HepG2 (cell line): ENCODE results near the gene NAALADL1. TPM values are rescaled to one million over a fixed set of nuclear protein-coding genes. Genes with fewer than 3 reads are reported as not detected.

Experiments used
- ADNP ChIP-seq: sonication (generic); formaldehyde crosslinking; IDR thresholded peaks from 2 replicates; pipeline ENCODE4 v1.4.0; 2020; ENCODE audit warnings: missing genetic modification reagents
- ESRRA ChIP-seq: sonication (generic); formaldehyde crosslinking; IDR thresholded peaks from 2 replicates; pipeline ENCODE4 v1.5.1; 2020; ENCODE audit warnings: mild to moderate bottlenecking, low read depth, missing genetic modification reagents
- MEIS1 ChIP-seq: sonication (generic); formaldehyde crosslinking; IDR thresholded peaks from 2 replicates; pipeline ENCODE4 v1.9.0; 2021; ENCODE audit warnings: mild to moderate bottlenecking, missing genetic modification reagents, moderate library complexity, borderline replicate concordance
- RFX5 ChIP-seq: IDR thresholded peaks from 2 replicates; pipeline ENCODE4 v1.6.1; 2011; ENCODE audit warnings: low read depth, low read length, improper control_type of control experiment
- SOX6 ChIP-seq, 2 experiments: fragments of 450-650 bp in 1 of 2; sonication (generic) in 1 of 2; formaldehyde crosslinking in 1 of 2; IDR thresholded peaks; 2 replicates each; pipeline versions ENCODE4 v1.4.0 to v1.6.1; 2017 to 2020; ENCODE audit warnings: antibody characterized with exemption in 1 of 2, mild to moderate bottlenecking in 1 of 2, missing genetic modification reagents in 1 of 2
- ZNF10 ChIP-seq: sonication (generic); formaldehyde crosslinking; IDR thresholded peaks from 2 replicates; pipeline ENCODE4 v1.4.0; 2020; ENCODE audit warnings: mild to moderate bottlenecking, low read depth, missing genetic modification reagents, borderline replicate concordance
- ZNF24 ChIP-seq: fragments of 450-650 bp; IDR thresholded peaks from 2 replicates; pipeline ENCODE4 v1.6.1; 2017; ENCODE audit warnings: antibody characterized with exemption, mild to moderate bottlenecking
- ZNF260 ChIP-seq: sonication (generic); formaldehyde crosslinking; IDR thresholded peaks from 2 replicates; pipeline ENCODE4 v1.4.0; 2020; ENCODE audit warnings: missing genetic modification reagents, low read depth, mild to moderate bottlenecking, borderline replicate concordance
- ZNF282 ChIP-seq: fragments of 450-650 bp; IDR thresholded peaks from 2 replicates; pipeline ENCODE4 v1.6.1; 2018; ENCODE audit not compliant: partially characterized antibody
- ZNF556 ChIP-seq: sonication (generic); formaldehyde crosslinking; IDR thresholded peaks from 2 replicates; pipeline ENCODE4 v1.4.0; 2020; ENCODE audit warnings: mild to moderate bottlenecking, missing genetic modification reagents, borderline replicate concordance
- ZNF7 ChIP-seq: IDR thresholded peaks from 2 replicates; pipeline ENCODE4 v1.6.1; 2016; ENCODE audit warnings: missing biosample characterization, missing genetic modification reagents
- ZNF792 ChIP-seq: IDR thresholded peaks from 2 replicates; pipeline ENCODE4 v1.6.1; 2016
- polyA plus RNA-seq, 8 experiments: library from polyadenylated mRNA; depleted of rRNA in 3 of 8; stranded (reverse) in 7 of 8; unstranded in 1 of 8; fragments of >200 nt; fragmentation: Illumina TruSeq in 4 of 8; extraction: Trizol in 4 of 8; gene quantifications; 2 replicates each; pipeline versions ENCODE4 v1.2.1 to v1.2.3, GENCODE V29; 2011 to 2016; ENCODE audit warnings: low read depth in 4 of 8, missing spikeins in 1 of 8, mixed read lengths in 1 of 8; ENCODE audit not compliant: insufficient read depth in 1 of 8
- total RNA-seq, 5 experiments: library from RNA; depleted of rRNA; stranded (reverse); fragments of >200 nt; fragmentation: Illumina TruSeq; extraction: Trizol; gene quantifications; 2 replicates each; pipeline ENCODE4 v1.2.3, GENCODE V29; 2016; ENCODE audit warnings: low read depth in 1 of 5
- TF ChIP-seq, protein P1 (sequence below): IDR thresholded peaks from 2 replicates; pipeline ENCODE4 v1.6.1; 2016; ENCODE audit warnings: low read depth, borderline replicate concordance
- TF ChIP-seq, protein P2 (sequence below), 2 experiments: fragments of 450-650 bp in 1 of 2; sonication (generic) in 1 of 2; formaldehyde crosslinking in 1 of 2; IDR thresholded peaks; 2 replicates each; pipeline versions ENCODE4 v1.6.1 to v1.8.0; 2016 to 2022; ENCODE audit warnings: antibody characterized with exemption in 1 of 2, mild to moderate bottlenecking in 1 of 2, missing genetic modification reagents in 1 of 2
- TF ChIP-seq, protein P3 (sequence below): sonication (generic); formaldehyde crosslinking; IDR thresholded peaks from 2 replicates; pipeline ENCODE4; 2020; ENCODE audit warnings: missing genetic modification reagents, mild to moderate bottlenecking, borderline replicate concordance

Gene NAALADL1
- total and polyA plus RNA-seq, 2 of the 13 experiments (the other 11 are each of a cell fraction or from before 2014, with no cell fraction given) = 9.3 to 33.9 TPM

GRCh38 chr11:65027213-65028067, 30.9 kb downstream of the NAALADL1 start, which contains the start of gene SNX15 (continued):
- TF ChIP-seq ADNP (CRISPR knock-in tag) (no peak), ESRRA (CRISPR knock-in tag) (peak; percentile 62; the same call in 1 of the 2 replicates), ZNF7 (CRISPR knock-in tag) (no peak), ZNF792 (CRISPR knock-in tag) (peak; percentile 34; the same call in 1 of the 2 replicates), RFX5 (no peak), ZNF10 (CRISPR knock-in tag) (no peak), ZNF556 (peak; percentile 79; the same call in 1 of the 2 replicates), ZNF24 (no peak), ZNF260 (CRISPR knock-in tag) (no peak), ZNF282 (no peak), SOX6 (IDR thresholded peaks at IDR 0.05) (no peak), SOX6 (CRISPR knock-in tag; IDR thresholded peaks at IDR 0.05) (peak; percentile 61), MEIS1 (CRISPR knock-in tag) (no peak)
- TF ChIP-seq, protein P1, sequence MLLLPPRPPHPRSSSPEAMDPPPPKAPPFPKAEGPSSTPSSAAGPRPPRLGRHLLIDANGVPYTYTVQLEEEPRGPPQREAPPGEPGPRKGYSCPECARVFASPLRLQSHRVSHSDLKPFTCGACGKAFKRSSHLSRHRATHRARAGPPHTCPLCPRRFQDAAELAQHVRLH = 0 out of 2 replicates have a peak, but pooled peaks have one; percentile 52
- TF ChIP-seq, protein P2, sequence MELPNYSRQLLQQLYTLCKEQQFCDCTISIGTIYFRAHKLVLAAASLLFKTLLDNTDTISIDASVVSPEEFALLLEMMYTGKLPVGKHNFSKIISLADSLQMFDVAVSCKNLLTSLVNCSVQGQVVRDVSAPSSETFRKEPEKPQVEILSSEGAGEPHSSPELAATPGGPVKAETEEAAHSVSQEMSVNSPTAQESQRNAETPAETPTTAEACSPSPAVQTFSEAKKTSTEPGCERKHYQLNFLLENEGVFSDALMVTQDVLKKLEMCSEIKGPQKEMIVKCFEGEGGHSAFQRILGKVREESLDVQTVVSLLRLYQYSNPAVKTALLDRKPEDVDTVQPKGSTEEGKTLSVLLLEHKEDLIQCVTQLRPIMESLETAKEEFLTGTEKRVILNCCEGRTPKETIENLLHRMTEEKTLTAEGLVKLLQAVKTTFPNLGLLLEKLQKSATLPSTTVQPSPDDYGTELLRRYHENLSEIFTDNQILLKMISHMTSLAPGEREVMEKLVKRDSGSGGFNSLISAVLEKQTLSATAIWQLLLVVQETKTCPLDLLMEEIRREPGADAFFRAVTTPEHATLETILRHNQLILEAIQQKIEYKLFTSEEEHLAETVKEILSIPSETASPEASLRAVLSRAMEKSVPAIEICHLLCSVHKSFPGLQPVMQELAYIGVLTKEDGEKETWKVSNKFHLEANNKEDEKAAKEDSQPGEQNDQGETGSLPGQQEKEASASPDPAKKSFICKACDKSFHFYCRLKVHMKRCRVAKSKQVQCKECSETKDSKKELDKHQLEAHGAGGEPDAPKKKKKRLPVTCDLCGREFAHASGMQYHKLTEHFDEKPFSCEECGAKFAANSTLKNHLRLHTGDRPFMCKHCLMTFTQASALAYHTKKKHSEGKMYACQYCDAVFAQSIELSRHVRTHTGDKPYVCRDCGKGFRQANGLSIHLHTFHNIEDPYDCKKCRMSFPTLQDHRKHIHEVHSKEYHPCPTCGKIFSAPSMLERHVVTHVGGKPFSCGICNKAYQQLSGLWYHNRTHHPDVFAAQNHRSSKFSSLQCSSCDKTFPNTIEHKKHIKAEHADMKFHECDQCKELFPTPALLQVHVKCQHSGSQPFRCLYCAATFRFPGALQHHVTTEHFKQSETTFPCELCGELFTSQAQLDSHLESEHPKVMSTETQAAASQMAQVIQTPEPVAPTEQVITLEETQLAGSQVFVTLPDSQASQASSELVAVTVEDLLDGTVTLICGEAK (IDR thresholded peaks at IDR 0.05) = no peak
- TF ChIP-seq, protein P2 (CRISPR knock-in tag; IDR thresholded peaks at IDR 0.05) = peak; percentile 91
- TF ChIP-seq, protein P3, sequence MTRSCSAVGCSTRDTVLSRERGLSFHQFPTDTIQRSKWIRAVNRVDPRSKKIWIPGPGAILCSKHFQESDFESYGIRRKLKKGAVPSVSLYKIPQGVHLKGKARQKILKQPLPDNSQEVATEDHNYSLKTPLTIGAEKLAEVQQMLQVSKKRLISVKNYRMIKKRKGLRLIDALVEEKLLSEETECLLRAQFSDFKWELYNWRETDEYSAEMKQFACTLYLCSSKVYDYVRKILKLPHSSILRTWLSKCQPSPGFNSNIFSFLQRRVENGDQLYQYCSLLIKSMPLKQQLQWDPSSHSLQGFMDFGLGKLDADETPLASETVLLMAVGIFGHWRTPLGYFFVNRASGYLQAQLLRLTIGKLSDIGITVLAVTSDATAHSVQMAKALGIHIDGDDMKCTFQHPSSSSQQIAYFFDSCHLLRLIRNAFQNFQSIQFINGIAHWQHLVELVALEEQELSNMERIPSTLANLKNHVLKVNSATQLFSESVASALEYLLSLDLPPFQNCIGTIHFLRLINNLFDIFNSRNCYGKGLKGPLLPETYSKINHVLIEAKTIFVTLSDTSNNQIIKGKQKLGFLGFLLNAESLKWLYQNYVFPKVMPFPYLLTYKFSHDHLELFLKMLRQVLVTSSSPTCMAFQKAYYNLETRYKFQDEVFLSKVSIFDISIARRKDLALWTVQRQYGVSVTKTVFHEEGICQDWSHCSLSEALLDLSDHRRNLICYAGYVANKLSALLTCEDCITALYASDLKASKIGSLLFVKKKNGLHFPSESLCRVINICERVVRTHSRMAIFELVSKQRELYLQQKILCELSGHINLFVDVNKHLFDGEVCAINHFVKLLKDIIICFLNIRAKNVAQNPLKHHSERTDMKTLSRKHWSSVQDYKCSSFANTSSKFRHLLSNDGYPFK (CRISPR knock-in tag) = peak; percentile 85; the same call in 1 of the 2 replicates
